ENCODE results near the gene NR1I3.

DNA sequence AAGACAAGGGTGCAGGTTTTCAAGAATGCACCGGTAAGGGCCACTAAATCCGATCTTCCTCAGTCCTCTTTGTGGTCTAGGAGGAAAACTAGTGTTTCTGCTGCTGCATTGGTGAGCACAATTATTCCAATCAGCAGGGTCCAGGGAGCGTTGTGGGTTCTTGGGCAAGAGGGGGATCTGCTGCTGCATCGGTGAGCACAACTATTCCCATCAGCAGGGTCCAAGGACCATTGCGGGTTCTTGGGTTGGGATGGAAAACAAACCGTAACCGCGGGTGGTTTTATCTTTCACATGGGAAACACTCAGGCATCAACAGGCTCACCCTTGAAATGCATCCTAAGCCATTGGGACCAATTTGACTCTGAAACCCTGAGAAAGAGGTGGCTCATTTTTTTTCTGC is 13.6 kb upstream of the NR1I3 start:
- TF ChIP-seq EP300 (IDR thresholded peaks at IDR 0.05) = no peak
- TF ChIP-seq, protein P1, sequence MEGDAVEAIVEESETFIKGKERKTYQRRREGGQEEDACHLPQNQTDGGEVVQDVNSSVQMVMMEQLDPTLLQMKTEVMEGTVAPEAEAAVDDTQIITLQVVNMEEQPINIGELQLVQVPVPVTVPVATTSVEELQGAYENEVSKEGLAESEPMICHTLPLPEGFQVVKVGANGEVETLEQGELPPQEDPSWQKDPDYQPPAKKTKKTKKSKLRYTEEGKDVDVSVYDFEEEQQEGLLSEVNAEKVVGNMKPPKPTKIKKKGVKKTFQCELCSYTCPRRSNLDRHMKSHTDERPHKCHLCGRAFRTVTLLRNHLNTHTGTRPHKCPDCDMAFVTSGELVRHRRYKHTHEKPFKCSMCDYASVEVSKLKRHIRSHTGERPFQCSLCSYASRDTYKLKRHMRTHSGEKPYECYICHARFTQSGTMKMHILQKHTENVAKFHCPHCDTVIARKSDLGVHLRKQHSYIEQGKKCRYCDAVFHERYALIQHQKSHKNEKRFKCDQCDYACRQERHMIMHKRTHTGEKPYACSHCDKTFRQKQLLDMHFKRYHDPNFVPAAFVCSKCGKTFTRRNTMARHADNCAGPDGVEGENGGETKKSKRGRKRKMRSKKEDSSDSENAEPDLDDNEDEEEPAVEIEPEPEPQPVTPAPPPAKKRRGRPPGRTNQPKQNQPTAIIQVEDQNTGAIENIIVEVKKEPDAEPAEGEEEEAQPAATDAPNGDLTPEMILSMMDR (IDR thresholded peaks at IDR 0.05) = no peak

Data from suprapubic skin (tissue), 3 donors.